Measurements from ENCODE around the gene SMIM13. TPM values are rescaled to one million over a fixed set of nuclear protein-coding genes. Genes with fewer than 3 reads are reported as not detected.

SMIM13 gene
- total RNA-seq, 5 donors from 2014 or later (not counting 1 experiment from before 2014, with no cell fraction given): 3.6 to 8.0 (median 5.3) TPM

- Mint-ChIP-seq H3K27ac (peak overlapping the region; percentile 97), H3K9me3 (no peaks in the 10 kb centered on the region), H3K36me3 (peaks cover 10% of the 10 kb centered on the region), H3K4me3 (peak overlapping the region; percentile 96 to 98 (median 96)), H3K27me3 (no peaks in the 10 kb centered on the region), H3K4me1 (peaks cover 32 to 35% (median 33%) of the 10 kb centered on the region in 3 donors)
- no peak for DNase-seq
- H3K27me3 ChIP-seq (replicated peaks in 1 of 2; ENCODE audit: control insufficient read depth in 2 of 2, extremely low read depth in 1 of 2, insufficient read depth in 2 of 2, low read length in 1 of 2): no peaks in the 10 kb centered on the region
- peak overlapping the region; percentile 88 for H3K27ac ChIP-seq (ENCODE audit: low read length)
- H3K9me3 ChIP-seq: no peaks in the 10 kb centered on the region
- peaks cover 10 to 20% of the 10 kb centered on the region in 2 experiments for H3K4me1 ChIP-seq (ENCODE audit: control insufficient read depth in 1 of 2, extremely low read depth in 1 of 2, insufficient read depth in 2 of 2, low read length in 2 of 2)
- CTCF ChIA-PET: interaction anchor here in 1 of 2 donors (0.7 kb wide), 1 partner anchor 225 kb away, joined by 4 read pairs; no protein-coding TSS in a partner anchor
- H3K4me3 ChIP-seq (ENCODE audit: control insufficient read depth in 1 of 2, extremely low read depth in 1 of 2, low read length in 1 of 2): peak overlapping the region; percentile 94 to 96
- no CpG with 5 or more reads among the region's 7 CpGs for WGBS (ENCODE audit: insufficient coverage)
- POLR2A ChIA-PET: no interaction called here
- H3K36me3 ChIP-seq (ENCODE audit: control insufficient read depth in 2 of 2, extremely low read depth in 1 of 2, insufficient read depth in 1 of 2, low read length in 1 of 2): no peaks in the 10 kb centered on the region
- ATAC-seq (replicated peaks in 1 of 4): no peak
These were observed 1.3 kb downstream of the SMIM13 start for GRCh38 chr6:11094941-11095340.

DNA sequence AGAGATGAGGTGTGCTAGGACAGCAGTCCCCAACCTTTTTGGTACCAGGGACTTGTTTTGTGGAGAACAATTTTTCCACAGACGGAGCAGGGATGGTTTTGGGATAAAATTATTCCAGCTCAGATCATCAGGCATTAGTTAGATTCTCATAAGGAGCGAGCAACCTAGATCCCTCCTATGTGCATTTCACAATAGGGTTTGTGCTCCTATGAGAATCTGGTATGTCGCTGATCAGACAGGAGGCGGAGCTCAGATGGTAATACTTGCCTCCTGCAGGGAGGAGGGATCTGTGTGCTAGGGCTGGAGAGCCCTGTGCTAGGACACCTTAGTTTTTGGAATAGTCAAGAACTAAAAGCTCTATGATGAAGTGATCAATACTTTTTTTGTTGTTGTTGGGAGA is 2.5 kb downstream of the SMIM13 start:
- H3K27ac ChIP-seq (ENCODE audit: low read length): no peak overlapping the region
- Mint-ChIP-seq H3K9me3 (no peaks in the 10 kb centered on the region), H3K36me3 (peaks cover 18% of the 10 kb centered on the region), H3K4me3 (peak overlapping the region in 1 of 3 donors; percentile 25), H3K27me3 (no peaks in the 10 kb centered on the region), H3K27ac (no peak overlapping the region), H3K4me1 (peaks cover 34 to 45% (median 38%) of the 10 kb centered on the region in 3 donors)
- H3K36me3 ChIP-seq (ENCODE audit: control insufficient read depth in 2 of 2, extremely low read depth in 1 of 2, insufficient read depth in 1 of 2, low read length in 1 of 2): no peaks in the 10 kb centered on the region
- DNase-seq (peak in 2 of 35 experiments; percentile 7 to 22), ATAC-seq (replicated peaks in 1 of 4) (no peak)
- CTCF ChIA-PET: interaction anchor here in 1 of 2 donors (0.9 to 1.1 kb wide), 2 partner anchors 27 to 350 kb away, joined by 3 read pairs; no protein-coding TSS in a partner anchor
- H3K9me3 ChIP-seq: no peaks in the 10 kb centered on the region
- POLR2A ChIA-PET: interaction anchor here in 1 of 2 donors (0.5 kb wide), 1 partner anchor 43 kb away, joined by 3 read pairs; no protein-coding TSS in a partner anchor
- H3K4me3 ChIP-seq (ENCODE audit: control insufficient read depth in 1 of 2, extremely low read depth in 1 of 2, low read length in 1 of 2): no peak overlapping the region
- WGBS (ENCODE audit: insufficient coverage): 80% methylated on average over 1 of the region's 4 CpGs
- H3K27me3 ChIP-seq (replicated peaks in 1 of 2; ENCODE audit: control insufficient read depth in 2 of 2, extremely low read depth in 1 of 2, insufficient read depth in 2 of 2, low read length in 1 of 2): no peaks in the 10 kb centered on the region
- peaks cover 10 to 20% of the 10 kb centered on the region in 2 experiments for H3K4me1 ChIP-seq (ENCODE audit: control insufficient read depth in 1 of 2, extremely low read depth in 1 of 2, insufficient read depth in 2 of 2, low read length in 2 of 2)

- H3K36me3 Mint-ChIP-seq: peaks cover 25% of the 10 kb centered on the region
- H3K27me3 Mint-ChIP-seq: no peaks in the 10 kb centered on the region
- Histone ChIP-seq H3K36me3 (ENCODE audit: control insufficient read depth in 2 of 2, extremely low read depth in 1 of 2, insufficient read depth in 1 of 2, low read length in 1 of 2) (no peaks in the 10 kb centered on the region), H3K9me3 (no peaks in the 10 kb centered on the region), H3K27ac (ENCODE audit: low read length) (no peak overlapping the region), H3K4me1 (ENCODE audit: control insufficient read depth in 1 of 2, extremely low read depth in 1 of 2, insufficient read depth in 2 of 2, low read length in 2 of 2) (peaks cover 10 to 20% of the 10 kb centered on the region in 2 experiments), H3K27me3 (replicated peaks in 1 of 2; ENCODE audit: control insufficient read depth in 2 of 2, extremely low read depth in 1 of 2, insufficient read depth in 2 of 2, low read length in 1 of 2) (no peaks in the 10 kb centered on the region), H3K4me3 (ENCODE audit: control insufficient read depth in 1 of 2, extremely low read depth in 1 of 2, low read length in 1 of 2) (no peak overlapping the region)
- ATAC-seq (replicated peaks in 1 of 4) (no peak), DNase-seq (no peak)
- no peak overlapping the region for H3K27ac Mint-ChIP-seq
- 100% methylated on average over 2 of the region's 8 CpGs for WGBS (ENCODE audit: insufficient coverage)
- no peak overlapping the region for H3K4me3 Mint-ChIP-seq
- no peaks in the 10 kb centered on the region for H3K9me3 Mint-ChIP-seq
- ChIA-PET POLR2A (interaction anchor here in 1 of 2 donors (0.7 kb wide), 1 partner anchor 45 kb away, joined by 6 read pairs; no protein-coding TSS in a partner anchor), CTCF (no interaction called here)
- H3K4me1 Mint-ChIP-seq: peaks cover 34 to 50% (median 45%) of the 10 kb centered on the region in 3 donors
These were observed 3.8 kb downstream of the SMIM13 start for GRCh38 chr6:11097476-11097875.

GRCh38 chr6:11098004-11098403 is 4.4 kb downstream of the SMIM13 start:
- Histone ChIP-seq H3K36me3 (ENCODE audit: control insufficient read depth in 2 of 2, extremely low read depth in 1 of 2, insufficient read depth in 1 of 2, low read length in 1 of 2) (no peaks in the 10 kb centered on the region), H3K4me1 (ENCODE audit: control insufficient read depth in 1 of 2, extremely low read depth in 1 of 2, insufficient read depth in 2 of 2, low read length in 2 of 2) (peaks cover 6 to 21% of the 10 kb centered on the region in 2 experiments), H3K9me3 (no peaks in the 10 kb centered on the region), H3K4me3 (ENCODE audit: control insufficient read depth in 1 of 2, extremely low read depth in 1 of 2, low read length in 1 of 2) (no peak overlapping the region), H3K27me3 (replicated peaks in 1 of 2; ENCODE audit: control insufficient read depth in 2 of 2, extremely low read depth in 1 of 2, insufficient read depth in 2 of 2, low read length in 1 of 2) (no peaks in the 10 kb centered on the region), H3K27ac (ENCODE audit: low read length) (no peak overlapping the region)
- Mint-ChIP-seq H3K27ac (no peak overlapping the region), H3K4me3 (no peak overlapping the region), H3K4me1 (peaks cover 32 to 45% (median 44%) of the 10 kb centered on the region in 3 donors), H3K27me3 (no peaks in the 10 kb centered on the region), H3K36me3 (peaks cover 27% of the 10 kb centered on the region), H3K9me3 (no peaks in the 10 kb centered on the region)
- ATAC-seq (replicated peaks in 1 of 4): no peak
- CTCF ChIA-PET: no interaction called here
- POLR2A ChIA-PET: interaction anchor here in 1 of 2 donors (0.7 kb wide), 1 partner anchor 45 kb away, joined by 6 read pairs; no protein-coding TSS in a partner anchor
- no peak for DNase-seq
- WGBS (ENCODE audit: insufficient coverage): no CpG with 5 or more reads among the region's 1 CpG

GRCh38 chr6:11101417-11101816 is 7.8 kb downstream of the SMIM13 start:
- Histone ChIP-seq H3K9me3 (no peaks in the 10 kb centered on the region), H3K4me1 (ENCODE audit: control insufficient read depth in 1 of 2, extremely low read depth in 1 of 2, insufficient read depth in 2 of 2, low read length in 2 of 2) (peaks cover under 1 to 6% of the 10 kb centered on the region in 2 experiments), H3K27ac (ENCODE audit: low read length) (no peak overlapping the region), H3K4me3 (ENCODE audit: control insufficient read depth in 1 of 2, extremely low read depth in 1 of 2, low read length in 1 of 2) (no peak overlapping the region), H3K27me3 (replicated peaks in 1 of 2; ENCODE audit: control insufficient read depth in 2 of 2, extremely low read depth in 1 of 2, insufficient read depth in 2 of 2, low read length in 1 of 2) (no peaks in the 10 kb centered on the region), H3K36me3 (ENCODE audit: control insufficient read depth in 2 of 2, extremely low read depth in 1 of 2, insufficient read depth in 1 of 2, low read length in 1 of 2) (no peaks in the 10 kb centered on the region)
- ATAC-seq (replicated peaks in 1 of 4): no peak
- H3K4me3 Mint-ChIP-seq: no peak overlapping the region
- no peak overlapping the region for H3K27ac Mint-ChIP-seq
- 90% methylated on average over 2 of the region's 5 CpGs for WGBS (ENCODE audit: insufficient coverage)
- no peaks in the 10 kb centered on the region for H3K27me3 Mint-ChIP-seq
- no peak for DNase-seq
- ChIA-PET POLR2A (interaction anchor here (0.6 to 0.7 kb wide), 2 partner anchors 47 to 461 kb away, joined by 3 to 4 read pairs; no protein-coding TSS in a partner anchor), CTCF (no interaction called here)
- H3K9me3 Mint-ChIP-seq: no peaks in the 10 kb centered on the region
- H3K4me1 Mint-ChIP-seq: peaks cover 15 to 37% (median 35%) of the 10 kb centered on the region in 3 donors
- H3K36me3 Mint-ChIP-seq: peaks cover 29% of the 10 kb centered on the region

- ATAC-seq (replicated peaks in 1 of 4) (no peak), DNase-seq (no peak)
- Mint-ChIP-seq H3K27ac (no peak overlapping the region), H3K27me3 (no peaks in the 10 kb centered on the region), H3K9me3 (no peaks in the 10 kb centered on the region), H3K36me3 (peaks cover 35% of the 10 kb centered on the region), H3K4me1 (peaks cover 13 to 37% (median 33%) of the 10 kb centered on the region in 3 donors), H3K4me3 (no peak overlapping the region)
- H3K4me3 ChIP-seq (ENCODE audit: control insufficient read depth in 1 of 2, extremely low read depth in 1 of 2, low read length in 1 of 2): no peak overlapping the region
- no peaks in the 10 kb centered on the region for H3K27me3 ChIP-seq (replicated peaks in 1 of 2; ENCODE audit: control insufficient read depth in 2 of 2, extremely low read depth in 1 of 2, insufficient read depth in 2 of 2, low read length in 1 of 2)
- ChIA-PET POLR2A (no interaction called here), CTCF (no interaction called here)
- WGBS (ENCODE audit: insufficient coverage): 87% methylated on average over 4 of the region's 5 CpGs
- H3K9me3 ChIP-seq: no peaks in the 10 kb centered on the region
- H3K4me1 ChIP-seq (ENCODE audit: control insufficient read depth in 1 of 2, extremely low read depth in 1 of 2, insufficient read depth in 2 of 2, low read length in 2 of 2): peaks cover 0 to 3% of the 10 kb centered on the region in 2 experiments
- H3K36me3 ChIP-seq (ENCODE audit: control insufficient read depth in 2 of 2, extremely low read depth in 1 of 2, insufficient read depth in 1 of 2, low read length in 1 of 2): no peaks in the 10 kb centered on the region
- H3K27ac ChIP-seq (ENCODE audit: low read length): no peak overlapping the region
These were observed 9.4 kb downstream of the SMIM13 start for GRCh38 chr6:11103065-11103464.
